ENCODE data around the gene URI1.

GRCh38 chr19:30026933-30027332 lies 84.9 kb downstream of the URI1 start:
- TF ChIP-seq CTCF (IDR thresholded peaks at IDR 0.05; ENCODE audit: low read length) (no peak), EZH2 (IDR thresholded peaks at IDR 0.05; ENCODE audit: borderline replicate concordance, low read length) (no peak)
